ENCODE data around the gene SLC10A1.

The SLC10A1 gene

GRCh38 chr14:69769623-69770022 lies 27.4 kb downstream of the SLC10A1 start:
- TF ChIP-seq CTCF (conservative IDR thresholded peaks at IDR 0.05) = no peak

GRCh38 chr14:69768873-69769272 lies 28.2 kb downstream of the SLC10A1 start:
- TF ChIP-seq CTCF (conservative IDR thresholded peaks at IDR 0.05) = no peak
- H3K27ac ChIP-seq = peak overlapping the region; percentile 99

More at GRCh38 chr14:69769623-69770022, 27.4 kb downstream of the SLC10A1 start:
- H3K27ac ChIP-seq = peak overlapping the region; percentile 19; the same call in 1 of the 2 replicates

- H3K27ac ChIP-seq = peak overlapping the region; percentile 99
- no peak for TF ChIP-seq CTCF (conservative IDR thresholded peaks at IDR 0.05)
Observed at GRCh38 chr14:69767369-69767999, 29.6 kb downstream of the SLC10A1 start.

- H3K27ac ChIP-seq = peak within 1 kb of the TSS; percentile 99
- TF ChIP-seq CTCF (conservative IDR thresholded peaks at IDR 0.05) = no peak
Observed at GRCh38 chr14:69766984-69767368, 30.1 kb downstream of the SLC10A1 start, which contains the start of gene SRSF5. Gene SRSF5, plus strand, starts transcription at chr14:69767142. Its CDS starts 1,015 bp downstream, at chr14:69768157.

- no peak for TF ChIP-seq CTCF (conservative IDR thresholded peaks at IDR 0.05)
- H3K27ac ChIP-seq = no peak overlapping the region
Observed at GRCh38 chr14:69763761-69764510, 33.1 kb downstream of the SLC10A1 start.

- H3K27ac ChIP-seq = no peak overlapping the region
- no peak for TF ChIP-seq CTCF (conservative IDR thresholded peaks at IDR 0.05)
Observed at GRCh38 chr14:69760810-69761209, 36.2 kb downstream of the SLC10A1 start.

GRCh38 chr14:69756298-69756697 lies 40.7 kb downstream of the SLC10A1 start:
- no peak for TF ChIP-seq CTCF (conservative IDR thresholded peaks at IDR 0.05)
- H3K27ac ChIP-seq = no peak overlapping the region
